ENCODE results near the gene CCL17. TPM values are rescaled to one million over a fixed set of nuclear protein-coding genes. Genes with fewer than 3 reads are reported as not detected.

The CCL17 gene
- total RNA-seq, 1 experiment from 2014 or later: not detected

DNA sequence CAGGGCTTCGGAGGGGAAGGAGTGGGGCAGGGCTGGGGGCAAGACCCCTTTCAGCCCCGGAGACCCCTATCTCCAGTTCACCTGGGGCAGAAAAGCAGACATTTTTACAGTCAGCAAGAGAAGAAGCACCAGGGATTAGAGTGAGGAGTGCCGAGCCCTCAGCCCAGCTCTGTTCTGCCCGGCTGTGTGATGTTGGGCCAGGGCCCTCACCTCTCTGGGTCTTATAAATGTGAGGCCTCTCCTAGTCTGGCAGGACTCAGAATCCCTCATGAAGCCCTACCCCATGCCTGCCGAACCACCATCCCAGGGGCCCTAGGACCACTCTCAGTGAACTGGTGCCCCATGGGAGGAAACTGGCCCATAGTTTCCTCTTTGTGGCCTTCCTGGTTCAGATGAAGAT lies 19.5 kb upstream of the CCL17 start:
- Mint-ChIP-seq H3K36me3 (ENCODE audit: insufficient read depth, unreplicated experiment) (no peaks in the 10 kb centered on the region), H3K27me3 (ENCODE audit: insufficient read depth, unreplicated experiment) (no peaks in the 10 kb centered on the region), H3K9me3 (ENCODE audit: unreplicated experiment) (no peaks in the 10 kb centered on the region), H3K27ac (ENCODE audit: low read depth, unreplicated experiment) (no peak overlapping the region), H3K4me3 (ENCODE audit: unreplicated experiment) (no peak overlapping the region), H3K4me1 (ENCODE audit: insufficient read depth, unreplicated experiment) (peaks cover 13% of the 10 kb centered on the region)
- CTCF ChIA-PET: no interaction called here
- intact Hi-C loops (cut with micrococcal nuclease): no loop called here
- no peak for DNase-seq (ENCODE audit: unreplicated experiment)
- POLR2A ChIA-PET: interaction anchor here (1.1 kb wide), 1 partner anchor 9 kb away, joined by 6 read pairs; no protein-coding TSS in a partner anchor
- no TSS peak for BruUV-seq (replicated peaks)
- TF ChIP-seq, protein P1, sequence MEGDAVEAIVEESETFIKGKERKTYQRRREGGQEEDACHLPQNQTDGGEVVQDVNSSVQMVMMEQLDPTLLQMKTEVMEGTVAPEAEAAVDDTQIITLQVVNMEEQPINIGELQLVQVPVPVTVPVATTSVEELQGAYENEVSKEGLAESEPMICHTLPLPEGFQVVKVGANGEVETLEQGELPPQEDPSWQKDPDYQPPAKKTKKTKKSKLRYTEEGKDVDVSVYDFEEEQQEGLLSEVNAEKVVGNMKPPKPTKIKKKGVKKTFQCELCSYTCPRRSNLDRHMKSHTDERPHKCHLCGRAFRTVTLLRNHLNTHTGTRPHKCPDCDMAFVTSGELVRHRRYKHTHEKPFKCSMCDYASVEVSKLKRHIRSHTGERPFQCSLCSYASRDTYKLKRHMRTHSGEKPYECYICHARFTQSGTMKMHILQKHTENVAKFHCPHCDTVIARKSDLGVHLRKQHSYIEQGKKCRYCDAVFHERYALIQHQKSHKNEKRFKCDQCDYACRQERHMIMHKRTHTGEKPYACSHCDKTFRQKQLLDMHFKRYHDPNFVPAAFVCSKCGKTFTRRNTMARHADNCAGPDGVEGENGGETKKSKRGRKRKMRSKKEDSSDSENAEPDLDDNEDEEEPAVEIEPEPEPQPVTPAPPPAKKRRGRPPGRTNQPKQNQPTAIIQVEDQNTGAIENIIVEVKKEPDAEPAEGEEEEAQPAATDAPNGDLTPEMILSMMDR (IDR thresholded peaks at IDR 0.05; ENCODE audit: unreplicated experiment): no peak

DNA sequence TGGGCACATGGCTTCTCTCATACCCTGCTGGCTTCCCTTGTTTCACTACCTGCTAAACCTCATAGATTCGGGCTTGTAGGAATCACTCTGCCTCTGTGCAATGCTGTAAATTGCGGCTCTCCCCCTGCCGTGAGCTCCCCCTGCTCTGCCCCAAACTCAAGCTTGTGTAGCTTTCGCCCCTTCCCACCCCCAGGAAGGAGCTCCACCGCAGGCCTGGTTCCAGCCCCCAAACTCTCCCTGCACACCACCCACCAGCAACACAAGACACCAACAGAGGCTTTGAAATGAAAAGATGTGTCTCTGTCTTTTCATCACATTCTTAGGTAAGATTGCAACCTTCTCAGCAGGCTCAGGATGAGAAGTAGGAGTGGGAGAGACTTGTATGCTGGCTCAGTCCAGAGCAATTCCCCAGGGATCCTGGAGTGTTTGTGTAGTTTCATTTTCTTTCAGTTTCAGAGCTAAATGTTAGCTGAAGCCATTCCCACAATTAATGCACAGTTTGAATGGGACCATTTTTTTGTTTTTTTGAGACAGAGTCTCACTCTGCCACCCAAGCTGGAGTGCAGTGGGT lies 18.1 kb upstream of the CCL17 start:
- ChIA-PET POLR2A (interaction anchor here (0.8 to 0.9 kb wide), 2 partner anchors 9 to 61 kb away, joined by 4 read pairs; partner anchors contain the start of genes CIAPIN1 and COQ9), CTCF (interaction anchor here (0.6 to 1.3 kb wide), 2 partner anchors 30 to 66 kb away, joined by 3 read pairs; no protein-coding TSS in a partner anchor)
- Mint-ChIP-seq H3K4me3 (ENCODE audit: unreplicated experiment) (no peak overlapping the region), H3K4me1 (ENCODE audit: insufficient read depth, unreplicated experiment) (peaks cover 13% of the 10 kb centered on the region), H3K27me3 (ENCODE audit: insufficient read depth, unreplicated experiment) (no peaks in the 10 kb centered on the region), H3K36me3 (ENCODE audit: insufficient read depth, unreplicated experiment) (no peaks in the 10 kb centered on the region), H3K27ac (ENCODE audit: low read depth, unreplicated experiment) (no peak overlapping the region), H3K9me3 (ENCODE audit: unreplicated experiment) (no peaks in the 10 kb centered on the region)
- BruUV-seq (replicated peaks): no TSS peak
- TF ChIP-seq, protein P1 (IDR thresholded peaks at IDR 0.05; ENCODE audit: unreplicated experiment): no peak
- DNase-seq (ENCODE audit: unreplicated experiment): no peak
- intact Hi-C loops (cut with micrococcal nuclease): no loop called here

DNA sequence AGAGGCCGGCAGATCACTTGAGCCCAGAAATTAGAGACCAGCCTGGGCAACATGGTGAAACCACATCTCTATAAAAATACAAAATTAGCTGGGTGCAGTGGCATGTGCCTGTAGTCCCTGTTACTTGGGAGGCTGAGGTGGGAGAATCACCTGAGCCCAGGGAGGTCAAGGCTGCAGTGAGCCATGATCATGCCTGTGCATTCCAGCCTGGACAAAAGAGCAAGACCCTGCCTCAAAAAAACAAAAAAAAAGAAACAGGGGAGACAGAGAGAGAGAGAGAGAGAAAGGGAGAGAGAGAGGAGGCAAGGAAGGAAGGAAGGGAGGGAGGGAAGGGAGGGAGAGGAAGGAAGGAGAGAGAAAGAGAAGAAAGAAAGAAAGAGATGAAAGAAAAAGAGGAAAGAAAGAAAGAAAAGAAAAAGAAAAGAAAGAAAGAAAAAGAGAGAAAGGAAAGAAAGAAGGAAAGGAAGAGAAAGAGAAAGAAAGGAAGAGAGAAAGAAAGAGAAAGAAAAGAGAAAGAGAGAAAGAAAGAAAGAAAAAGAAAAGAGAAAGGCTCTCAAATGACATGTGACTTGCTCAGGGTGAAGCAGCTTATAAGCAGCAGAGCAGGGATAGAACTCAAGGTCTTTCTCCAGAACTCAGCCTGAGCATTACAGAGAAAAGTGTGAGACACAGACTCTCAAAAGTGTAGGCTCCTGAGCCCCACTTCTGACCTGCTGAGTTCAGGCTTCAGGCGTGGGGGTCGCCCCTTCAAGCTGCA lies 16.8 kb upstream of the CCL17 start:
- intact Hi-C loops (cut with micrococcal nuclease): no loop called here
- ChIA-PET CTCF (interaction anchor here (0.5 kb wide), 1 partner anchor 36 kb away, joined by 3 read pairs; no protein-coding TSS in a partner anchor), POLR2A (interaction anchor here (1.2 kb wide), 1 partner anchor 10 kb away, joined by 4 read pairs; no protein-coding TSS in a partner anchor)
- Mint-ChIP-seq H3K4me1 (ENCODE audit: insufficient read depth, unreplicated experiment) (peaks cover 13% of the 10 kb centered on the region), H3K9me3 (ENCODE audit: unreplicated experiment) (no peaks in the 10 kb centered on the region), H3K36me3 (ENCODE audit: insufficient read depth, unreplicated experiment) (no peaks in the 10 kb centered on the region), H3K4me3 (ENCODE audit: unreplicated experiment) (no peak overlapping the region), H3K27me3 (ENCODE audit: insufficient read depth, unreplicated experiment) (peaks cover 4% of the 10 kb centered on the region), H3K27ac (ENCODE audit: low read depth, unreplicated experiment) (no peak overlapping the region)
- no TSS peak for BruUV-seq (replicated peaks)
- no peak for DNase-seq (ENCODE audit: unreplicated experiment)
- TF ChIP-seq, protein P1 (IDR thresholded peaks at IDR 0.05; ENCODE audit: unreplicated experiment): no peak

DNA sequence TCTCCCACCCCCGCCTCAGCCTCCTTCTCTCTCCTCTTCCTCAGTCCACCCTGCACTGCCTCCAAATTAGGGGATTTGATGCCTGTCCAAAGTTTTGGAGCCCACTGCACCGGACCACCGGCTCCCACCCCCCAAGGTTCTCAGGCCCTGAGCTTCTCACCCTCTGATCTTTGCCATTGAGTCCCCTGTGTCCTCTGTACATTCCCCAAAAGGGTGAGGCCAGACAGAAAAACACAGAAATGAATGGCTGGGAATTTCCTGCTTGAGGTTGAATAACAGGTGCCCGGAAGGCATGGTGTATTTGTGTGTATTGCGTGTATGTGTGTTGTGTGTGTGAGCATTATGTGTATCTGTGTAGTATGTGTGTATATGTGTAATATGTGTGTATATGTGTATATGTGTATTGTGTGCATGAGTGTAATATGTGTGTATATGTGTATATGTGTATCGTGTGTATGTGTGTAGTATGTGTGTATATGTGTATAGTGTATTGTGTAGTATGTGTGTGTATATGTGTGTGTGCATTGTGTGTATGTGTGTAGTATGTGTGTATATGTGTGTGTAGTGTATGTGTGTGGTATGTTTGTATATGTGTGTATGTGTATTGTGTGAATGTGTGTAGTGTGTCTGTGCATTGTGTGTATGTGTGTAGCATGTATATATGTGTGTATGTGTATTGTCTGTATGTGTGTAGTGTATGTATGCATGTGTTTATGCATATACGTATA lies 16.0 kb upstream of the CCL17 start:
- peaks cover 10% of the 10 kb centered on the region for H3K4me1 Mint-ChIP-seq (ENCODE audit: insufficient read depth, unreplicated experiment)
- CTCF ChIA-PET: interaction anchor here (0.5 kb wide), 1 partner anchor 37 kb away, joined by 3 read pairs; no protein-coding TSS in a partner anchor
- TF ChIP-seq, protein P1 (IDR thresholded peaks at IDR 0.05; ENCODE audit: unreplicated experiment): no peak
- H3K27ac Mint-ChIP-seq (ENCODE audit: low read depth, unreplicated experiment): no peak overlapping the region
- intact Hi-C loops (cut with micrococcal nuclease): no loop called here
- H3K36me3 Mint-ChIP-seq (ENCODE audit: insufficient read depth, unreplicated experiment): no peaks in the 10 kb centered on the region
- no peak overlapping the region for H3K4me3 Mint-ChIP-seq (ENCODE audit: unreplicated experiment)
- POLR2A ChIA-PET: interaction anchor here (1.2 kb wide), 1 partner anchor 10 kb away, joined by 4 read pairs; no protein-coding TSS in a partner anchor
- no TSS peak for BruUV-seq (replicated peaks)
- no peaks in the 10 kb centered on the region for H3K9me3 Mint-ChIP-seq (ENCODE audit: unreplicated experiment)
- no peak for DNase-seq (ENCODE audit: unreplicated experiment)
- H3K27me3 Mint-ChIP-seq (ENCODE audit: insufficient read depth, unreplicated experiment): peaks cover 12% of the 10 kb centered on the region
